Measurements from ENCODE around the gene HERPUD1.
"Not testable (repeated sequence)": the region's sequence is repeated elsewhere in the genome, so short reads cannot be mapped to it uniquely, and the experiment has no call there.

The HERPUD1 gene, protein sequence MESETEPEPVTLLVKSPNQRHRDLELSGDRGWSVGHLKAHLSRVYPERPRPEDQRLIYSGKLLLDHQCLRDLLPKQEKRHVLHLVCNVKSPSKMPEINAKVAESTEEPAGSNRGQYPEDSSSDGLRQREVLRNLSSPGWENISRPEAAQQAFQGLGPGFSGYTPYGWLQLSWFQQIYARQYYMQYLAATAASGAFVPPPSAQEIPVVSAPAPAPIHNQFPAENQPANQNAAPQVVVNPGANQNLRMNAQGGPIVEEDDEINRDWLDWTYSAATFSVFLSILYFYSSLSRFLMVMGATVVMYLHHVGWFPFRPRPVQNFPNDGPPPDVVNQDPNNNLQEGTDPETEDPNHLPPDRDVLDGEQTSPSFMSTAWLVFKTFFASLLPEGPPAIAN

DNA sequence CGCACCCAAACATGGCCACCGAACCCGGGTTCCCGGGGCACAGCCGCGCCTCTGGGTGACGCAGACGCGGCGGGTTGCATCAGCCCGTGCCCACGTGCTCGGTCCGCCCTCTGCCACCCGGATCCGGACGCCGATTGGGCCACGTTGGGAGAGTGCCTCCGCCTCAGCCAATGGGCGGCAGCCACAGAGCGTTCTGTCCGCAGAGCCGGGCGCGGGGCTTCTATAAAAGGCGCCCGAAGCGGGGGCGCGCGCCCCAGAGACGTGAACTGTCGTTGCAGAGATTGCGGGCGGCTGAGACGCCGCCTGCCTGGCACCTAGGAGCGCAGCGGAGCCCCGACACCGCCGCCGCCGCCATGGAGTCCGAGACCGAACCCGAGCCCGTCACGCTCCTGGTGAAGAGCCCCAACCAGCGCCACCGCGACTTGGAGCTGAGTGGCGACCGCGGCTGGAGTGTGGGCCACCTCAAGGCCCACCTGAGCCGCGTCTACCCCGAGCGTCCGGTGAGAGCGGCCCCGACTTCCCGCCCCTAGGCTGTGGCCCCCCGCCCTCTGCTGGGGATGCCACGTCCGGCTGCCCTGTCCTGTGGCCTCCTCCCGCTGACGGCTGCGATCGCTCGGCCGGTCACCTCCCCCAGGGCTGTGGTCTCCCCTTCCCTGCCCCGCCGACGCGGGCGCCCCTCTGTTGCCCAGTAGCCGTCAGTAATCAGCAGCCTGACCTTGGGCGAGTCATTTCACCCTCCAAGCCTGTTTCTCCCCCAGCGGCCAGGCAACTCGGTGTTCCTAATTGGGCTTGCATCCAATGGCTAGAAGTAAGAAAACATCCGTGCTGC, at the start of gene HERPUD1:
HERPUD1 (plus strand) TSS at position 251 of the 829 bp plus-strand sequence; CDS start at position 354, 103 bp downstream.
- DNase-seq: peak; percentile 85

DNA sequence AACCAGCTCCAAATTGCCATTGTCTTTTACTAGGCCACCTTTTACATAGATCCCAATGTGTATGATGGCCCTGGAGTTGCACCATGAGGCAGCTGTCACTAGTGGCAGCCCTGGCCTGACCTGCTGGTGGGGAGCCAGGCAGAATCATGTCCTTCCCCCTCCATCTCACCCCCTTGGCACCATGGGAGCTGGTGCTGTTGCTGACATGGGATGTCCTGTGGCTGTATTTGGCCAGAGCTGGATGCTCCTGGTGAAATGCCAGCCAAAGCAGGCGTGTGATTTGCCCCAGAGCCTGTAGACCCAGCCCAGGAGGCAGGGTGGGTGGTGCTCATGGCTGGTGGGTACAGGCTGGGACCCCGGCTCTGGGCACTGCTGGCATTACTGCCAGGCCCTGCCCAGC, 48.4 kb upstream of the HERPUD1 start:
- no peak for DNase-seq

DNA sequence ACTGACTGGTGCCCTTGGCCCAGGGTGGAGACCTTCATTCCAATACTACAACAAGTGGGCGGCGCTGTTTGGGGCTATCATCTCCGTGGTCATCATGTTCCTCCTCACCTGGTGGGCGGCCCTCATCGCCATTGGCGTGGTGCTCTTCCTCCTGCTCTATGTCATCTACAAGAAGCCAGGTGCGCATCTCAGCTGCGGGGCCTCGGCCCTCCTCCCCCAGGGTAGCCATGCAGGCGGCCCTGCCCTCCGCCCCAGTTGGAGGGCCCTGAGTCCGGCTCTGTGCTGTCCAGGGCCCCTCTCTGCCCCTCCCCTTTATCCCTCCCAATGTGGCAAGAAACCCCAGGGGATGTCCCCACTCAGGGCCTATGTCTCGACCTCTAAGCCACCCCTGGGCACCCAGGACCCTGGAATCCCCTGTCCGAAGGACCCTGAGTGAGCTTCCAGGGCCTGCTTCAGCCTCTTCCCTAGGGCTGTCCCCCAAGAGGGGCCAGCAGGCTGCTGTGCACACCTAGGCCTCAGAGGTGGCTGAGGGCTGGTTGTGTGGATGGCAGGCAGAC, 47.8 kb upstream of the HERPUD1 start:
- no peak for DNase-seq

DNA sequence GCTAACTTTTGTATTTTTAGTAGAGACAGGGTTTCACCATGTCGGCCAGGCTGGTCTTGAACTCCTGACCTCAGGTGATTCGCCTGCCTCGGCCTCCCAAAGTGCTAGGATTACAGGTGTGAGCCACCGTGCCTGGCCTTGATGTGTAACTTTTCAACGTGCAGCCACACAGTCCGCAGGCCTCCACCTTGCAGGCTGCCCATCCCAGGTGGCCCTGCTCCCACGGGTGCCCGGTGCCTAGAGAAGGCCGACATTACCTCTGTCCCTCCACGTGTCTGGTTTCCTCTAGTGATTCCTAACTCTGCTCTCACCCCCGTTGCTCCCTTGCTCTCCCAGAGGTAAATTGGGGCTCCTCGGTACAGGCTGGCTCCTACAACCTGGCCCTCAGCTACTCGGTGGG, 47.0 kb upstream of the HERPUD1 start:
- not testable (repeated sequence) for DNase-seq

DNA sequence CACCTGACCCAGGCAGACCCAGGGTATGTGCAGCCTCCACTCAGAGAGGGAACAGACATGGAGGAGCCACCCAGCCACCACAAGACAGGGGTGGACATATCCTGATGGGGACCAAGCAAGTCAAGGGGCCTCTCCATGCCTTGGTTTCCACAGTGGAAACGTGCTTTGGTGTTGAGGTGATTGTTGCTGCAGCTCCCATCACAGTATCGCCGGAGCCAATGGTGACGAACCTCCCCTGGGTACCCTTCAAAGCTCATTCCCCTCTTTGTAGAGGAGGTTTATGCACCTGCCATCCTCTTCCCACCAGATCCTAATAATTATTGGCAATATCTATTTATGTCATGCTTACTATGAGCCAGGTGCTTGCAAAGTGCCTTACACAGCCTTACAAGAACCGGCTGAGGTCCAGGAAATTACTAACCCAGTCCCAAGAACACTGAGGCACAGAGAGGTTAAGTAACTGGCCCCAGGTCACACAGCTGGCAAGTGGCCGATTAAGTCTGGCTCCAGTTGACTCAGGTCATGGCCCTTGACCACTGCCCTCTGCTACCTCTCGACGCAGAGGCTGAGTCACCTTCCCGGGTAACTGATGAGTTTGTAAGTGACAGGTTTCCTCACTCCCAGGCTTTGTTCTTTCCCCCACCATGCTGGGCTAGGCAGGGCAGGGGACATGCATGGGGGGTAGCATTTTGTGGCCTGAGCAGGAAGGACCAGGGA, 46.3 kb upstream of the HERPUD1 start:
- no peak for DNase-seq

DNA sequence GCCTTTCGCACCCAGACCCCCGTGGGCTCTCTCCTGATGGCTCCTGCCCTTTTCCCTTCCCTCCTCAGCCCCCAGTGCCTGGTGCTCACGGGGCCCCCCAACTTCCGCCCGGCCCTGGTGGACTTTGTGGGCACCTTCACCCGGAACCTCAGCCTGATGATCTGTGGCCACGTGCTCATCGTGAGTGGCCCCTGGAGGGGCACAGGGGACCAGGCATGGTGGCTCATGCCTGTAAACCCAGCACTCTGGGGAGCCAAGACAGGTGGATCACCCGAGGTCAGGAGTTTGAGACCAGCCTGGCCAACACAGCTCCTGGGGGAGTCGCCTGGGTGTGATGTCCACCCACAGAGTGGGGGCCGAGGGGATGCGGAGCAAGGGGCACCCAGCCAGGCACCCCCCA, 45.6 kb upstream of the HERPUD1 start:
- DNase-seq: no peak

DNA sequence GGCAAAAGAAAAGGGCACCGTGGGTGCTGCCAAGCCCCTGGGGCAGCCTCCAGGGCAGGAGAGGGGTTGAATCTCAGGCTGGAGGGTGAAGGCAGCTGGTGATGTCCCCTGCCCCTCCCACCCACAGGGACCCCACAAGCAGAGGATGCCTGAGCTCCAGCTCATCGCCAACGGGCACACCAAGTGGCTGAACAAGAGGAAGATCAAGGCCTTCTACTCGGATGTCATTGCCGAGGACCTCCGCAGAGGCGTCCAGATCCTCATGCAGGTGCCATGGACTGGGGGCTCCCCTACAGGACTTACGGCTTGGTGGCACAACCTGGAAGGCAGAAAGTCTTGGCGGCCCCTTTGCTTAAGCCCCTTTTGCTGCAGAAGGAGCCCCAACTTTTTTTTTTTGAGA, 45.1 kb upstream of the HERPUD1 start:
- no peak for DNase-seq

DNA sequence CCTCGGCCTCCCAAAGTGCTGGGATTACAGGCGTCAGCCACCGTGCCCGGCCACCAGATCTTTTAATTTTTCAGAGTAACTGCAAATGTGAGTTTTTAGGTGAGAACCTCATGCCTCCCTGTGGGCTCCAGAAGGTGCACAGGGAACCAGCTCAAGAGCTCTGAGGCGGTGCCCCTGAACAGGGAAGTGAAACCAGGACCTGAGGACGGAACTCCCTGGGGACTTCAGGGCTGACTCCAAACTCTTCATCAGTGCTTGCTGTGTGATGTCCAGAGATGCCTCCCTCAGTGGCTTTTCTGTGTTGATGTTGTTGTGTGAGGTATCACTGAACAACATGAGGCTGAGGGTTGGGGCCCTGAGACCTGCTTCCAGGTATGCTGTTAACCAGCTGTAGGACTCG, 43.1 kb upstream of the HERPUD1 start:
- peak; percentile 15 for DNase-seq

DNA sequence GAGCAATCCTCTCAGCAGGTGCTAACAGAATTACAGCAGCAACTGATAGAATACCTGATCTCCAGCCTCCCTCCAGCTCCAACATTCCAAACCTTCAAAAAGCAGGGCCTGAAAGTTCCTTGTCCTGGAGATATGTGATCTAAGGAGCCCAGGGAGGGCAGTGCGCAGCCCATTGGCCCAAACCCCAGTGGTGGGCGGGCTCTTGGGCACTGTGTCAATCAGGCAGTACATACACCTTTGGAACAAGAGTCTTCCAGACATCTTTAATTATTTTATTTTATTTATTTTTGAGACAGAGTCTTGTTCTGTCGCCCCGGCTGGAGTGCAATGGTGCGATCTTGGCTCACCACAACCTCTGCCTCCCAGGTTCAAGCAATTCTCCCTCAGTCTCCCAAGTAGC, 42.7 kb upstream of the HERPUD1 start:
- no peak for DNase-seq

DNA sequence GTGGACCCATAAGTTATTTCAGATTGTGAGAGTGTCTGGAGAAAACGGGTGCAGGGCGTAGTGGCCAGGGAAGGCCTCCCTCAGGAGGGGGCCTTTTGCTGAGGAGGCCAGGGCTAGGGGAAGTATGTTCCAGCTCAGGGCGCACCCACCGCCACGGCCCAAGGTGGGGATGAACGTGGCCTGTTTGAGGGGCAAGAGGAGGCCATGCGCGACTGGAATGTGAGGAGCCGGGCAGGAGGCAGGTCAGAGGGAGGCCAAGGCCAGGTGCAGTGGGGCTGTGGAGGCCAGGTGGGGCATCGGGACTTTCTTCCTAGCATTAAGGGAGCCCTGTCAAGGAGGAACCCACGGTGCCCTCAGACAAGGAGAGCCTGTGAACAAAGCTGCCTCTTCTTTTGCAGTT, 40.3 kb upstream of the HERPUD1 start:
- no peak for DNase-seq

DNA sequence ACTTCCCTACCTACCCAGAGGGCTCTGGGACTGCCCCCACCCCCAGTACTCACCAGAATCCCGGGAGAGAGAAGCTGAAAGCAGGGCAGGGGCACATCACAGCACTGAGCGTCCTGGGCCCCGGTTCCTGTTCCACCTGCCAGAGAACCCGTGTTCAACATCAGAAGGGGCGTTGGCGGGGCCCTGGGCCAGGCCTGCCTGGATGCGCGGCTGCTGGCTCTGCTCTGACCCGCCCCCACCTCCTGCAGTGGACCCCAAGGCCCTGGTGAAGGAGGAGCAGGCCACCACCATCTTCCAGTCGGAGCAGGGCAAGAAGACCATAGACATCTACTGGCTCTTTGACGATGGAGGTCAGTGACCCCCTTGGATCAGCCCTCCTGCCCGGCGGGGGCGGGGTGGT, 39.2 kb upstream of the HERPUD1 start:
- no peak for DNase-seq

DNA sequence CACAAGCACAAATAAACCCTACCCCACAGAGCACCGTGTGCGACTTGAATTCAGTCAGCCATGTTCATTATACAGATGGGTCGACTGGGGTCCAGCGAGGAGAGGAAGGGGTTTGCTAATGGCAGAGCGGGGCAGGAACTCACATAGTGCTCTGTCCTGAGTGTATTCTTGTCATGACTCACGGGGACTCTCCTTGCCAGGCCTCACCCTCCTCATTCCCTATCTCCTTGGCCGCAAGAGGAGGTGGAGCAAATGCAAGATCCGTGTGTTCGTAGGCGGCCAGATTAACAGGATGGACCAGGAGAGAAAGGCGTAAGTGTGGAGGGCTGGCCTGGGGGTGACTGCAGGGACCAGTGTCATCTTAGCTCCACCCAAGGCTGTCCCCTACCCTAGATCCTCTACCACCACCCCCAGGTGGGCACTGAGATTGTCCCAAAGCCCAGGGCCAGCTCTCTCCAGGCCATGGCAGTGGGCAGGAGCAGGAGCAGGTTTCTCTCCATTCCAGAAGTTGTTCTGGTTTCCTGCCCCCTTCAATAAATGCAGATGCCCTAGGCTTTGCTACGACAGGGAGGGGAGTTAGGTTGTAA, 37.5 kb upstream of the HERPUD1 start:
- DNase-seq: no peak

DNA sequence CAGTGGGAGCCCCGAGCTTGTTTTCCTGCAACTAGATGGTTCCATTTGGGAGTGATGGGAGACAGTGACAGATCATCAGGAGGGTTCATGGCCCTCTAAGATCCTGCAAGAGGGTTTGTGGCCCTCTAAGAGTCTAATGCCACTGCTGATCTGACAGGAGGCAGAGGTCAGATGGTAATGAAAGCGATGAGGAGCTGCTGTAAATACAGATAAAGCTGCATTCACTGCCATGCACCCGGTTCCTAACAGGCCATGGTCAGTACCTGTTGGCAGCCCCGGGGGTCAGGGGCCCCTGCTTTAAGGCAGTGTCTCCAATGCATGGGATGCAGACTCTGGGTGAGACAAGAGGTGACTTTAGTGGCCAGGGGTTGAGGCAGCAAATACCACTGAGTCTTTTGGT, 36.1 kb upstream of the HERPUD1 start:
- no peak for DNase-seq

DNA sequence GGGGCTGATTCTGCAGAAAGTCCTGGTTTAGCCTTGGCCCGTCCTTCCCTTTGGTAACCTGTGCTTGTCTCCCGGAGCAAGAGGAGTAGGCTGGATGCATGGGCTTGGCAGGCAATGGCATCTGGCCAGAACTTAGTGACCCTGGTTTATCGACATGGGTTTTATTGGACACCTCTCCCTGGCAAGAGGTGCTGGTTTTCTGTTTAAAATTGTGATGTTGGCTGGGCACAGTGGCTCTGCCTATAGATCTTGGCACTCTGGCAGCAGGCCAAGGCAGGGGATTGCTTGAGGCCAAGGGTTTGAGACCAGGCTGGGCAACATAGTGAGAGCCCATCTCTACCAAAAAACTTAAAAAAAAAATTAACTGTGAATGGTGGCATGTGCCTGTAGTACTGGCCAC, 35.7 kb upstream of the HERPUD1 start:
- no peak for DNase-seq

DNA sequence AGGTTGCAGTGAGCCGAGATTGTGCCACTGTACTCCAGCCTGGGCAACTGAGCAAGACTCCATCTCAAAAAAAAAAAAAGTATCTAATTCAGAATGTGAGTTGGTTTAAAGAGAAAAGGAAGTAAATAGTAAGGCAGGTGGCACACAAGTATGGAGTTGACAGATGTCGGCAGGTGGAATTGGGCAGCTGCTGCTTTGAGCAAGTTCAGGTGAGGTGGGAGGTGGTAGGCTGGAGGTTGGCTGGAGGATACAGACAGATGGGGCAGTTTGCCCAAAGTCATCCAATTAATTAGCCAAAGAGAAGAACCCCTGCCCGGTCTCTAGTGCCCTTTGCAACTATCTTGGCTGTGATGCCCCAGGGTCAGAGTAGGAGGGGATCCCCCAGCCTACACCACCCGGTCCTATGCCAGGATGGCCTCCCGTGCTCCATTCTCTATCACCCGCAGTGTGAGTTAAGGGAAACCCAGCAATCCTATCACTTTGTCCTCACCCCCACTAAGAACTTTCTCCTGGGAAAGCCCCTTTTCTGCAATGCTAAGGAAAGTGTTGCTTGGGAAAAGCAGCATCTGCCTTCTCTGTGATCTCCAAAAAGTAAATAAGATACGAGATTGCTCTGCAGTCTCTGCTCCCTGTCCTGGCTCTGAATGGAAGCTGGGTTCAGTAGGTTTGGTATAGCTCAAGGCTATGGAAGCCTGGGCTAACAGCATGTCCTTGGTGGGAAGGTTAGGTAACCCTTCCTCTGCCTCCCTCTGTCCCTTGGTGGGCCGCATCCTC, 34.7 kb upstream of the HERPUD1 start:
- no peak for DNase-seq

DNA sequence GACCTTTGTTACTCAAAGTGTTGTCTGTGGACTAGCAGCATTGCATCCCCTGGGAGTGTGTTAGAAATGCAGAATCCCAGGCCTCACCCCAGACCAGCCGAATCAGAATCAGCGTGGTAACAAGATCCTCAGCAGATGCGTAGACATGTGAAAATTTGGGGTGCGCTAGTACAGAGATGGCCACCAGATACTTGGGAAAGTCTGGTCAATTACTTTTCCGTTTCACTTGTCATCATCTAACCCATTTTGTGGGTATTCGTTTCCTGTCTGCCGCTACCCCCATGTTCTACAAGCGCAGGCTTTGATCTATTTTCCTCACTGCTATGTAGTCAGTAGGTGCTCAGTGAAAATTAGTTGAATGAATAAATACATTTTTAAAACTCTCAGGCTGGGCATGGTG, 33.1 kb upstream of the HERPUD1 start:
- DNase-seq: no peak

DNA sequence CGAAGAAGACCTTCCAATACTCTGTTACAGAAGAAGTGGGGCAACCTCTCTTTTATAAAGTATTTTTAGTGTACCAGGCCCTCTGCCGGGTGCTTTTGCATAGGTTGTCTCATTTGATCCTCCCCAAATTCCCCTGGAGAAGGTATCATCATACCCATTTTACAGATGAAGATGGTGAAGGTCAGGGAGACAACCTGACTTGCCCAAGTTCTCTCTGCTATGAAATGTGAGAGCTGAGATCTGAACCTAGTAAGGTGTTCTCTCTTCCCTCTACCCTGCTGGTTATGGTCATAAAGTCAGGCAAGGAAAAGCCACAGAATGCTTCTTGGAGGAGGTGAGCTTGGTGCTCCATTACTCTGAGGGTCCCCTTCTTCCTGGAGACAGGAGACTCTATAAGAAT, 28.1 kb upstream of the HERPUD1 start:
- DNase-seq: no peak

DNA sequence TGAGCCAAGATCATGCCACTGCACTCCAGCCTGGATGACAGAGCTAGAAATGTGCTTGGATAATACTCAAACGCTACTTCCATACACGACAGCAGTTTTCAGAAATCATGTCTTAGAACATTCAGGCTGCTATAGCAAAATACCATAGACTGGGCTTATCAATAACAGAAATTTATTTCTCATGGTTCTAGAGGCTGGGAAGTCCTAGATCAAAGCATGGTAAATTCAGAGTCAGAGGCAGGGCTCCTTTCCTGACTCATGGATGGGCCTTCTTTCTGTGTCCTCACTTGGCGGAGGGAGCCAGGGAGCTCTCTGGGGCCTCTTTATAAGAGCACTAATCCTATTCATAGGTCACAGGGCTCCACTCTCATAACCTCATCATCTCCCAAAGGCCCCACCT, 24.5 kb upstream of the HERPUD1 start:
- no peak for DNase-seq

DNA sequence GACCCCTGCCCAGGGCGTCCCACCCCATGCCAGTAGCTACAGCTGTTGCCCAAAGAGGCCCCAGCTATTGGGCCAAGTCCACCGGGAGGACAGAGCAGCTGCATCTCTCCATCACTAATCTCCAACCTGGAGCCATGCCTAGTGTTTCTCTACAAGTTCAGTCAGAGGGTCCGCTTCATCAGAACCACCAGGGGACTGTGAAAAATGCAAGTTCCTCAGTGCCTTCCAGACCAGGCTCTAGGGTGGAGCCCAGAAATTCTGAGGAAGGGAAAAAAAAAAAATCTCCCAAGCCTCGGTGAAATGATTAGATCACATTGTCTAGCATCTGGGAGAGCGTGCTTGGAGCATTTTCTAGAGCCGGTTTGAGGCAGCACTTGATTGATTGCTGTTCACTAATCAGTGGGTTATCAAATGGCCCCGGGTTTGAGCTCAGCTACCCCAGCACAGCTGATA, 22.4 kb upstream of the HERPUD1 start:
- no peak for DNase-seq

DNA sequence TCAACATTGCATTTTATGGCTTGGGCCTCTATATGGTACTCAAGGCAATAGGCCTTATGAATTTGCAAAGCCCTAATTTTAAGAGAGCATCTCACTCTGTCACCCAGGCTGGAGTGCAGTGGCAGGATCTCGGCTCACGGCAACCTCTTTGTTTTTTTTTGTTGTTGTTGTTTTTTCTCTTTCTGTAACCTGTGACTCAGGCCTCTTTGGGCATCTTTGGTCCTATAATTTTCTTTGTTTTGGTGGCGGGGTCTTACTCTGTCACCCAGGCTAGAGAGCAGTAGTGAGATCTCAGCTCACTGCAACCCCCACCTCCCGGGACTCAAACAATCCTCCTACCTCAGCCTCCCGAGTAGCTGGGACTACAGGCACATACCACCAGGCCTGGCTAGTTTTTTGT, 21.8 kb upstream of the HERPUD1 start:
- no peak for DNase-seq

DNA sequence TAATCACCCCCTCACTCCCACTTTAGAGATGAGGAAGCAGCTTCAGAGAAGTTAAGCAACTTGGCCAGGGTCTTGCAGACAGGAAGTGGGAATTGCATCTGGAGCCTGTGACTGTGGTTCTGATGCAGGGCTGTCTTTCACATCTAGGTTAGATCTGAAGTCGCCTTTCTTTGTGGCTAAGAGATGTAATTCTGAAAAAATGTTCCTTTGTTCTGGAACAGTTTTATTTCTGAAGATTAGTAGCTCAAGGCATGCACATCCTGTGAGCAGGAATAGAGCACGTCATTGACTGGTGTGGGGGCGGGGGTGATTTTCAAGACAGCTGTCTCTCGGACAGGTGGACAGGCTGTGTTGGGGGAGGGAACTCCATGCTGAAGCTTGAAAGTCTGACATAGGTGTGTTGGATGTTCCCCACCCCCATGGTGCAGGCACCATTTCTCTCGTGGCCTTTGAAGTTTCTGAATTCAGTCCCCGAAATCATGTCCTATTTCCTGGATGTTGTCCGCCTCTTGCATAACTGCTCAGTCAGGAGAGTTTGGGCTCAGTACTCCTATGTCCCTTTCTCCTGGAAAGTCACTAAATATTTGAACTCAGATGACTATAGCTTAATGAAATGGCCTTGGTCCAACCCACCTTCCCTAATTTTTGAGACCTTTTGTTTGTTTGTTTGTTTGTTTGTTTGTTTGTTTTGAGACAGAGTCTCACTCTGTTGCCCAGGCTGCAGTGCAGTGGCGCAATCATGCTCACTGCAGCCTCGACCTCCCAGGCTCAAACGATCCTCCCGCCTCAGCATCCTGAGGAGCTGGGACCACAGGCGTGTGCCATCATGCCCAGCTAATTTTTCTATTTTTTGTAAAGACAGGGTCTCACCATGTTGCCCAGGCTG, 21.0 kb upstream of the HERPUD1 start:
- peak; percentile 64 for DNase-seq
